HG02759 (cell line): ENCODE data around the gene COTL1.
A peak's percentile ranks its signal among the peaks of the same experiment; 100 is the strongest.
"Not testable (repeated sequence)": the region's sequence is repeated elsewhere in the genome, so short reads cannot be mapped to it uniquely, and the experiment has no call there.

Experiments used
- ATAC-seq: cut with Tn5 transposase; IDR thresholded peaks from one replicate; pipeline ENCODE4 v1.9.1; 2021; ENCODE audit warnings: mild to moderate bottlenecking, moderate library complexity; ENCODE audit not compliant: unreplicated experiment

COTL1 gene

GRCh38 chr16:84574191-84574590 is 43.7 kb downstream of the COTL1 start:
- no peak for ATAC-seq

GRCh38 chr16:84572096-84572495 is 45.8 kb downstream of the COTL1 start:
- ATAC-seq, result no peak

GRCh38 chr16:84571506-84571905 is 46.4 kb downstream of the COTL1 start:
- ATAC-seq, result no peak

- no peak for ATAC-seq
Measured at GRCh38 chr16:84570739-84571403, 47.0 kb downstream of the COTL1 start.

GRCh38 chr16:84569382-84569987 is 48.4 kb downstream of the COTL1 start:
- ATAC-seq, result no peak

GRCh38 chr16:84568066-84568465 is 49.8 kb downstream of the COTL1 start:
- no peak for ATAC-seq

GRCh38 chr16:84567286-84567962 is 50.5 kb downstream of the COTL1 start:
- no peak for ATAC-seq

GRCh38 chr16:84566545-84567257 is 51.2 kb downstream of the COTL1 start:
- no peak for ATAC-seq

GRCh38 chr16:84565669-84566495 is 52.0 kb downstream of the COTL1 start:
- ATAC-seq, result no peak

- ATAC-seq, result no peak
Measured at GRCh38 chr16:84563786-84564420, 54.0 kb downstream of the COTL1 start.

GRCh38 chr16:84563064-84563715 is 54.7 kb downstream of the COTL1 start:
- no peak for ATAC-seq

GRCh38 chr16:84562174-84562815 is 55.6 kb downstream of the COTL1 start:
- peak; percentile 67 for ATAC-seq

GRCh38 chr16:84561291-84561690 is 56.6 kb downstream of the COTL1 start:
- ATAC-seq, result no peak

GRCh38 chr16:84560269-84560668 is 57.6 kb downstream of the COTL1 start:
- no peak for ATAC-seq

GRCh38 chr16:84559311-84559932 is 58.5 kb downstream of the COTL1 start:
- ATAC-seq, result no peak

GRCh38 chr16:84558850-84559249 is 59.0 kb downstream of the COTL1 start:
- not testable (repeated sequence) for ATAC-seq

GRCh38 chr16:84557504-84557903 is 60.4 kb downstream of the COTL1 start:
- ATAC-seq, result no peak

- ATAC-seq, result no peak
Measured at GRCh38 chr16:84557059-84557458, 60.8 kb downstream of the COTL1 start.
